HEK293 (cell line): Measurements from ENCODE around the gene ANXA4.

Experiments used
- BCL11A ChIP-seq: fragments of 450-650 bp; formaldehyde crosslinking; IDR thresholded peaks from 2 replicates; pipeline ENCODE4 v1.5.1; 2016; ENCODE audit warnings: low read depth, missing biosample characterization, missing genetic modification characterization
- GFI1B ChIP-seq: fragments of 450-650 bp; formaldehyde crosslinking; IDR thresholded peaks from 2 replicates; pipeline ENCODE4 v1.5.1; 2016; ENCODE audit warnings: missing biosample characterization, missing genetic modification characterization
- GLI4 ChIP-seq: fragments of 450-650 bp; formaldehyde crosslinking; IDR thresholded peaks from 2 replicates; pipeline ENCODE4 v1.5.1; 2016; ENCODE audit warnings: missing biosample characterization, missing genetic modification characterization
- KLF8 ChIP-seq: fragments of 450-650 bp; formaldehyde crosslinking; IDR thresholded peaks from 2 replicates; pipeline ENCODE4 v1.5.1; 2016; ENCODE audit warnings: missing biosample characterization, missing genetic modification characterization
- PRDM4 ChIP-seq: fragments of 450-650 bp; formaldehyde crosslinking; IDR thresholded peaks from 2 replicates; pipeline ENCODE4 v1.5.1; 2017; ENCODE audit warnings: missing biosample characterization, missing genetic modification characterization
- PRDM6 ChIP-seq: fragments of 450-650 bp; formaldehyde crosslinking; IDR thresholded peaks from 2 replicates; pipeline ENCODE4 v1.5.1; 2017; ENCODE audit warnings: missing biosample characterization, missing genetic modification characterization
- ZBTB7A ChIP-seq: fragments of 450-650 bp; formaldehyde crosslinking; IDR thresholded peaks from 2 replicates; pipeline ENCODE4 v1.5.1; 2016; ENCODE audit warnings: low read depth, missing biosample characterization, missing genetic modification characterization
- ZFHX2 ChIP-seq: fragments of 450-650 bp; formaldehyde crosslinking; conservative IDR thresholded peaks from 2 replicates; pipeline ENCODE4 v1.5.1; 2016; ENCODE audit warnings: missing biosample characterization, missing genetic modification characterization
- ZNF146 ChIP-seq: fragments of 450-650 bp; formaldehyde crosslinking; IDR thresholded peaks from 2 replicates; pipeline ENCODE4 v1.5.1; 2016; ENCODE audit warnings: missing biosample characterization, missing genetic modification characterization
- ZNF202 ChIP-seq: fragments of 450-650 bp; formaldehyde crosslinking; IDR thresholded peaks from 2 replicates; pipeline ENCODE4 v1.5.1; 2016; ENCODE audit warnings: missing biosample characterization, missing genetic modification characterization, borderline replicate concordance
- ZNF223 ChIP-seq: fragments of 450-650 bp; formaldehyde crosslinking; IDR thresholded peaks from 2 replicates; pipeline ENCODE4 v1.5.1; 2016; ENCODE audit warnings: missing biosample characterization, missing genetic modification characterization
- ZNF302 ChIP-seq: fragments of 450-650 bp; formaldehyde crosslinking; IDR thresholded peaks from 2 replicates; pipeline ENCODE4 v1.5.1; 2016; ENCODE audit warnings: missing biosample characterization, missing genetic modification characterization, low read depth
- ZNF423 ChIP-seq: fragments of 450-650 bp; formaldehyde crosslinking; IDR thresholded peaks from 2 replicates; pipeline ENCODE4 v1.5.1; 2016; ENCODE audit warnings: missing biosample characterization, missing genetic modification characterization
- ZNF529 ChIP-seq: fragments of 450-650 bp; formaldehyde crosslinking; IDR thresholded peaks from 2 replicates; pipeline ENCODE4 v1.5.1; 2017; ENCODE audit warnings: missing genetic modification characterization, missing biosample characterization; ENCODE audit not compliant: insufficient replicate concordance
- ZNF548 ChIP-seq: fragments of 450-650 bp; formaldehyde crosslinking; IDR thresholded peaks from 2 replicates; pipeline ENCODE4 v1.5.1; 2016; ENCODE audit warnings: missing biosample characterization, missing genetic modification characterization
- ZNF558 ChIP-seq: fragments of 450-650 bp; formaldehyde crosslinking; IDR thresholded peaks from 2 replicates; pipeline ENCODE4 v1.5.1; 2016; ENCODE audit warnings: missing biosample characterization, missing genetic modification characterization
- ZNF639 ChIP-seq: fragments of 450-650 bp; formaldehyde crosslinking; IDR thresholded peaks from 2 replicates; pipeline ENCODE4 v1.5.1; 2016; ENCODE audit warnings: missing biosample characterization, missing genetic modification characterization
- ZNF670 ChIP-seq: fragments of 450-650 bp; formaldehyde crosslinking; IDR thresholded peaks from 2 replicates; pipeline ENCODE4 v1.5.1; 2016; ENCODE audit warnings: missing biosample characterization, missing genetic modification characterization, low read depth
- ZNF704 ChIP-seq: fragments of 450-650 bp; formaldehyde crosslinking; IDR thresholded peaks from 2 replicates; pipeline ENCODE4 v1.5.1; 2016; ENCODE audit warnings: missing biosample characterization, missing genetic modification characterization
- ZNF768 ChIP-seq: fragments of 450-650 bp; formaldehyde crosslinking; IDR thresholded peaks from 2 replicates; pipeline ENCODE4 v1.5.1; 2018; ENCODE audit warnings: missing biosample characterization, mild to moderate bottlenecking, missing genetic modification characterization
- TF ChIP-seq, protein P1 (sequence below): fragments of 450-650 bp; IDR thresholded peaks from 2 replicates; pipeline ENCODE4 v1.5.1; 2018; ENCODE audit warnings: missing biosample characterization, missing genetic modification characterization
- TF ChIP-seq, protein P2 (sequence below): fragments of 450-650 bp; formaldehyde crosslinking; IDR thresholded peaks from 2 replicates; pipeline ENCODE4 v1.5.1; 2016; ENCODE audit warnings: missing biosample characterization, missing genetic modification characterization

The ANXA4 gene

GRCh38 chr2:69779258-69780001 is 37.5 kb downstream of the ANXA4 start (continued):
- TF ChIP-seq ZNF302 (tag by site-specific recombination): no peak
- no peak for TF ChIP-seq ZNF146
- no peak for TF ChIP-seq PRDM4
- TF ChIP-seq ZNF670: no peak
- TF ChIP-seq BCL11A (tag by site-specific recombination): no peak
- TF ChIP-seq PRDM6 (tag by site-specific recombination): no peak; the same call in 1 of the 2 replicates
- TF ChIP-seq ZFHX2 (tag by site-specific recombination): no peak
- TF ChIP-seq ZNF558 (tag by site-specific recombination): peak; percentile 70
- TF ChIP-seq ZNF529 (tag by site-specific recombination): no peak
- no peak for TF ChIP-seq ZNF548 (tag by site-specific recombination)
- TF ChIP-seq KLF8: peak; percentile 45; the same call in 1 of the 2 replicates
- TF ChIP-seq ZNF202 (tag by site-specific recombination): no peak
- no peak for TF ChIP-seq GLI4 (tag by site-specific recombination)
- no peak for TF ChIP-seq ZNF768
- no peak for TF ChIP-seq ZNF639 (tag by site-specific recombination)
- no peak for TF ChIP-seq ZNF704
- TF ChIP-seq ZBTB7A (tag by site-specific recombination): no peak
- no peak for TF ChIP-seq ZNF423 (tag by site-specific recombination)
- TF ChIP-seq, protein P1, sequence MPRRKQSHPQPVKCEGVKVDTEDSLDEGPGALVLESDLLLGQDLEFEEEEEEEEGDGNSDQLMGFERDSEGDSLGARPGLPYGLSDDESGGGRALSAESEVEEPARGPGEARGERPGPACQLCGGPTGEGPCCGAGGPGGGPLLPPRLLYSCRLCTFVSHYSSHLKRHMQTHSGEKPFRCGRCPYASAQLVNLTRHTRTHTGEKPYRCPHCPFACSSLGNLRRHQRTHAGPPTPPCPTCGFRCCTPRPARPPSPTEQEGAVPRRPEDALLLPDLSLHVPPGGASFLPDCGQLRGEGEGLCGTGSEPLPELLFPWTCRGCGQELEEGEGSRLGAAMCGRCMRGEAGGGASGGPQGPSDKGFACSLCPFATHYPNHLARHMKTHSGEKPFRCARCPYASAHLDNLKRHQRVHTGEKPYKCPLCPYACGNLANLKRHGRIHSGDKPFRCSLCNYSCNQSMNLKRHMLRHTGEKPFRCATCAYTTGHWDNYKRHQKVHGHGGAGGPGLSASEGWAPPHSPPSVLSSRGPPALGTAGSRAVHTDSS: no peak
- TF ChIP-seq GFI1B: no peak; the same call in 1 of the 2 replicates
- TF ChIP-seq ZNF223 (tag by site-specific recombination): no peak
- TF ChIP-seq, protein P2, sequence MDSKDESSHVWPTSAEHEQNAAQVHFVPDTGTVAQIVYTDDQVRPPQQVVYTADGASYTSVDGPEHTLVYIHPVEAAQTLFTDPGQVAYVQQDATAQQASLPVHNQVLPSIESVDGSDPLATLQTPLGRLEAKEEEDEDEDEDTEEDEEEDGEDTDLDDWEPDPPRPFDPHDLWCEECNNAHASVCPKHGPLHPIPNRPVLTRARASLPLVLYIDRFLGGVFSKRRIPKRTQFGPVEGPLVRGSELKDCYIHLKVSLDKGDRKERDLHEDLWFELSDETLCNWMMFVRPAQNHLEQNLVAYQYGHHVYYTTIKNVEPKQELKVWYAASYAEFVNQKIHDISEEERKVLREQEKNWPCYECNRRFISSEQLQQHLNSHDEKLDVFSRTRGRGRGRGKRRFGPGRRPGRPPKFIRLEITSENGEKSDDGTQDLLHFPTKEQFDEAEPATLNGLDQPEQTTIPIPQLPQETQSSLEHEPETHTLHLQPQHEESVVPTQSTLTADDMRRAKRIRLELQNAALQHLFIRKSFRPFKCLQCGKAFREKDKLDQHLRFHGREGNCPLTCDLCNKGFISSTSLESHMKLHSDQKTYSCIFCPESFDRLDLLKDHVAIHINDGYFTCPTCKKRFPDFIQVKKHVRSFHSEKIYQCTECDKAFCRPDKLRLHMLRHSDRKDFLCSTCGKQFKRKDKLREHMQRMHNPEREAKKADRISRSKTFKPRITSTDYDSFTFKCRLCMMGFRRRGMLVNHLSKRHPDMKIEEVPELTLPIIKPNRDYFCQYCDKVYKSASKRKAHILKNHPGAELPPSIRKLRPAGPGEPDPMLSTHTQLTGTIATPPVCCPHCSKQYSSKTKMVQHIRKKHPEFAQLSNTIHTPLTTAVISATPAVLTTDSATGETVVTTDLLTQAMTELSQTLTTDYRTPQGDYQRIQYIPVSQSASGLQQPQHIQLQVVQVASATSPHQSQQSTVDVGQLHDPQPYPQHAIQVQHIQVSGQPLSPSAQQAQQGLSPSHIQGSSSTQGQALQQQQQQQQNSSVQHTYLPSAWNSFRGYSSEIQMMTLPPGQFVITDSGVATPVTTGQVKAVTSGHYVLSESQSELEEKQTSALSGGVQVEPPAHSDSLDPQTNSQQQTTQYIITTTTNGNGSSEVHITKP (tag by site-specific recombination): 0 out of 2 replicates have a peak, but pooled peaks have one; percentile 11
